Mononuclear cell (primary cell): Measurements from ENCODE around the gene NRN1. TPM values are rescaled to one million over a fixed set of nuclear protein-coding genes. Genes with fewer than 3 reads are reported as not detected.

Source experiments
- H3K27me3 ChIP-seq: 2 replicates; pipeline ENCODE4 v1.6.0; 2011; ENCODE audit warnings: low read length, control low read depth; ENCODE audit not compliant: insufficient read depth
- H3K4me1 ChIP-seq: 2 replicates; pipeline ENCODE4 v1.5.1; 2011; ENCODE audit warnings: mild to moderate bottlenecking, low read length, control low read depth; ENCODE audit not compliant: insufficient read depth
- H3K4me3 ChIP-seq: 2 replicates; pipeline ENCODE4 v1.5.1; 2011; ENCODE audit warnings: mild to moderate bottlenecking, low read length, moderate library complexity
- H3K9me3 ChIP-seq: 2 replicates; pipeline ENCODE4 v1.5.1; 2011; ENCODE audit warnings: low read depth, mild to moderate bottlenecking, control low read depth, low read length
- total RNA-seq: library from RNA; depleted of rRNA; stranded (reverse); fragments of >200 nt; gene quantifications from one replicate; pipeline ENCODE4 v1.2.3, GENCODE V29; 2012

NRN1 gene
- total RNA-seq, 1 donor, result 0.31 TPM

- peaks cover 97% of the 10 kb centered on the region for H3K27me3 ChIP-seq
- H3K4me3 ChIP-seq, result no peak overlapping the region
- H3K9me3 ChIP-seq, result no peaks in the 10 kb centered on the region
- H3K4me1 ChIP-seq, result peaks cover 68% of the 10 kb centered on the region
These were observed 1.4 kb downstream of the NRN1 start for GRCh38 chr6:6005051-6006005.

- no peaks in the 10 kb centered on the region for H3K9me3 ChIP-seq
These were observed 2.2 kb downstream of the NRN1 start for GRCh38 chr6:6004390-6004995.

GRCh38 chr6:6003621-6004366 is 2.9 kb downstream of the NRN1 start:
- H3K9me3 ChIP-seq, result no peaks in the 10 kb centered on the region
- peaks cover 75% of the 10 kb centered on the region for H3K4me1 ChIP-seq
- peak overlapping the region; percentile 33 for H3K4me3 ChIP-seq
- H3K27me3 ChIP-seq, result peaks cover 97% of the 10 kb centered on the region

More at GRCh38 chr6:6004390-6004995, 2.2 kb downstream of the NRN1 start:
- Histone ChIP-seq H3K4me3 (peak overlapping the region; percentile 33), H3K27me3 (peaks cover 97% of the 10 kb centered on the region), H3K4me1 (peaks cover 73% of the 10 kb centered on the region)

- H3K9me3 ChIP-seq, result no peaks in the 10 kb centered on the region
- H3K27me3 ChIP-seq, result peaks cover 100% of the 10 kb centered on the region
- H3K4me3 ChIP-seq, result peak overlapping the region; percentile 33
- H3K4me1 ChIP-seq, result peaks cover 76% of the 10 kb centered on the region
These were observed 3.7 kb downstream of the NRN1 start for GRCh38 chr6:6002848-6003620.

DNA sequence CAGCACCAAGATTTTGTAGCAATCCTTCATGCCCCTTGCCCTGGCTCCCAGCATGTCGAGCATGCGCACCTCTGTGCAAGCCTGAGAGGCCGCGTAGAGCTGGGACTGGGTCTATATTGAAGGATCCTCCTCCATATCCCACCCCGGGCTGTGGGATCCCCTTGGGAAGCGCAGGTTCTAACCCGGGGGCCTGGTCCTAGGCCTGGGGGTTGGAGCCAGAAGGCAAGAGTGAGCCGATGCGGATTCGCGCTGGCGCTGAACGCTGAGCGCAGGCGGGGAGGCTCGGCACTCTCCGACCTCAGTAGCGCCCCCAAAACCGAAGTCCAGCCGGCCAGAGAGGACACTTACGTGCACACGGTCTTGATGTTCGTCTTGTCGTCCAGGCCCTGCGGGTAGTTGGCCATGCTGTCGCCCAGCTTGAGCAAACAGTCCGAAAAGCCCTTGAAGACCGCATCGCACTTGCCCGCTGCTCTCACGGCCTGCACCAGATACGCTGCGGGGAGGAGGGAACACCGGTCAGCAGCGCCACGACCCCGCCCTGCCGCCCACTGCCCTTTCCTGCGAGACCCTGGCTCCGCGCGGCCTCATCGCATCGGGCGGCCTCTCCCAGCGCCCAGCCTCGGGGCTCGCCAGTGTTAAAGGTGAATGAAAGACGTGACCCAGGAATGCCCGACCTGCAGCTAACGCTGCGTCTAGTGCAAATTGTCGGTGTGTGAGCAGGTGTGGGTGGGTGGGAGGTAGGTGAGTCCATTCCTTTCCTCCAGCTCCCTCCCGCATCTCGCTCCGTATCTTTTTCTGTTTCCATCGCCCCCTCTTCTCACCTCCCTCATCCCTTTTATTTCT is 4.5 kb downstream of the NRN1 start:
- Histone ChIP-seq H3K27me3 (peaks cover 100% of the 10 kb centered on the region), H3K4me3 (no peak overlapping the region), H3K9me3 (no peaks in the 10 kb centered on the region), H3K4me1 (peaks cover 76% of the 10 kb centered on the region)

GRCh38 chr6:6001443-6001842 is 5.3 kb downstream of the NRN1 start:
- no peaks in the 10 kb centered on the region for H3K9me3 ChIP-seq
- H3K27me3 ChIP-seq, result peaks cover 98% of the 10 kb centered on the region
- no peak overlapping the region for H3K4me3 ChIP-seq
- H3K4me1 ChIP-seq, result peaks cover 76% of the 10 kb centered on the region

DNA sequence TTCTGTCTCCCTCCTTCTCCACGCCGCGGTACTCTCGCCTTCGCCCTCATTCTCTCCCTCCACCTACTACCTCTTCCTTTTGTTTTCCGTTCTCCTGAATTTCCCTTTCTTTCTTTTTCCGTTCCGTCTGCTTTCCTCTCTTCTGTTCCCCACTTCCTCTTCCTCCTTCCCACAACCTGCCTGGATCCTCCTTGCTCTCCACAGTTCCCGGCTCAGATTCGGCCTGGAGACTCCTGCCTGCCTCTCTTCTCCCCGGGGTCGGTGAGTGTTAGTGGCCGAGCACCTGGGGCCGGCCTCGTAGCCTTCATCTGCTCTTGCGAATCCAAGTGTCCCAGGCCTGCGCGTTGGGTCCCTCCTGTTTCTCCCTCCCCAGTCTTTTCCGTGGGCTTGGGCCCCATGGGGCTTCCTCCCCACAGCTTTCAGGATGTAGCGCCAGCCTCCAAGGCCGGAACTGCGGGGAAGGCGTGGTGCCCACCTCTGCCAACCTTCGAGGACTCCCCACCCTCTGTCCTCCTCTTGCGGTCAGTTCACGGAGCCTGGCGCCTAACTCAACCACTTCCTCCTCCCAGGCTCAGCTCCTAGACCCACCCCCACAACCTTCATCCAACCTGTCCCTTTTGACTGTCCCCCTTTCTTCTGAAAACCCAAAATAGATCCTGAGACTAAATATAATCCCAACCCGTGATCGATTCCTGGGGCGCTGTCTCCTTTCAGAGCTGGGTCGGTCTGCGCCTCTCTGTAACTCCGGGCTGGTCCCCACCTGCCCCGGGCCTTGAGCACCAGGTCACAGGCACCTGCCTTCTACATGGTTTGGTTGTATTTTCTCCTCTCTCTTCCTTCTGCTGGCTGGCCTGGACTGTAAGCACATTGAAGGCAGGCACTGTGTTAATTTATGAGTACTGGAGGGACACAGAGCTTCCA is 6.8 kb downstream of the NRN1 start:
- H3K4me3 ChIP-seq, result no peak overlapping the region
- no peaks in the 10 kb centered on the region for H3K9me3 ChIP-seq
- peaks cover 83% of the 10 kb centered on the region for H3K4me1 ChIP-seq
- H3K27me3 ChIP-seq, result peaks cover 98% of the 10 kb centered on the region

- H3K9me3 ChIP-seq, result no peaks in the 10 kb centered on the region
- no peak overlapping the region for H3K4me3 ChIP-seq
- H3K27me3 ChIP-seq, result peaks cover 98% of the 10 kb centered on the region
- peaks cover 81% of the 10 kb centered on the region for H3K4me1 ChIP-seq
These were observed 7.7 kb downstream of the NRN1 start for GRCh38 chr6:5998711-5999687.

GRCh38 chr6:5998236-5998635 is 8.5 kb downstream of the NRN1 start:
- Histone ChIP-seq H3K4me1 (peaks cover 73% of the 10 kb centered on the region), H3K4me3 (no peak overlapping the region), H3K9me3 (no peaks in the 10 kb centered on the region), H3K27me3 (peaks cover 98% of the 10 kb centered on the region)

DNA sequence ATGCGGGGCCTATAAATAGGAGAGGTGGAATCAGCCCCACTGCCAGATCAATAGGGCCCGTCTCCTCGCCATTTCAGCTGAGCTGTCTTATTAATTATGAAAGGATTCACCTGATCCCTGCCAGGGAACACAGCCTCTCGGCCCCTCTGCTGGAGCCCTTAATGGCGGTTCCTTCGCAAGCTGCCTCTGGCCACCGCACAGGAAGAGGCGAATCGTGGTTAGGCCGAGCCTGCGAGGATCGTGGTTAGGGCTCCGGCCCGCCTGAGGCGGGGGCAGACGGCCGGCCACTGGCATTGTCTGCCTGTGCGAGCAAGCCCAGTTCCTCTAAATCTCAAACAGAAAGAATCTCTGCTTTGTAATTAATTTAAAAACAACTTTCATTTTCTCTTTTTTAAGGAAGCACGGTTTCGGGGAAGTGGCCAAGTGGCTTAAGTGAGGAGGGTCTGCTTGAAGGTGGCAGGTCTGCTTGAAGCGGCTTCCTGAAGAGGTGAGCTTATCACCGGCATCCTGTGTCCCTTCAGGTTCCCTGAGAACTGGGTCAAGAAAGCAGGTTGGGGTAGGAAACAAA is 9.2 kb downstream of the NRN1 start:
- peak overlapping the region; percentile 44 for H3K4me3 ChIP-seq
- H3K9me3 ChIP-seq, result no peaks in the 10 kb centered on the region
- peaks cover 66% of the 10 kb centered on the region for H3K4me1 ChIP-seq
- peaks cover 98% of the 10 kb centered on the region for H3K27me3 ChIP-seq

DNA sequence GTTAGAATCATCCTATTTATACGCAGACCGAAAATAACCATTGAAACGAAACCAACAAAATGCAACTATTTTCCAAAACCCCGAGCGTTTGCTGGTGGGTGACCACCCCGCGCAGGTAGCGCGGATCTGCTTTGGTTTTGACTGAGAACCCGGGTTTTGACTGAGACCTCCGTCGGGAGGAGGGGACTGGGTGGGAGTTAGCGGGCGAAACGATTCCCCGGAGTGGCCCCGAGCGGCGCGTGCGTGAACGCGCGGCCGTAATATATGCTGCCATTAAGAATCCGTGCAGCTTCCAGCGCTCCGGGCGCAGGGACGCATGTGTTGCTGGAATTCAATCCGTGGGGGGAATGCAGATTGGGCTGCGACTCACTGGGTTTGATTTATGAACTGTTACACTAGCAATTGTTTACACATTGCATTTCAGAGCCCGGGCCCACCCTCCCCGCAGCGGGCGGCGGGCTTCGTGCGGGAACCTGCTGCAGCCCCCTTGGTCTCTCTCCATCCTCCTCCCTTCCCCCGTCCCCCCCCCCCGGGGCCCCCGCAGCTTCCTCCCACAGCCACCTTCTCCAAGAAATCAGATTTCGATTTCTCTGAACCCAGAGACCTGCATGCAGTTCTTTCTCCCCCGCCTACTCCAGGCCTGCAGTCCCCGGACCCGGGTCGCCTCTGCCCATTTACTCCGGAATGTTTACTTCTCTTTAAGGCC is 9.9 kb downstream of the NRN1 start:
- Histone ChIP-seq H3K9me3 (no peaks in the 10 kb centered on the region), H3K4me1 (peaks cover 59% of the 10 kb centered on the region), H3K4me3 (peak overlapping the region; percentile 62), H3K27me3 (peaks cover 98% of the 10 kb centered on the region)
